Parathyroid adenoma (tissue), 2 donors: ENCODE measurements around the gene RND3.

Source experiments
- H2AFZ ChIP-seq: fragments of 300-600 bp; sonication (generic); one replicate; pipeline ENCODE4 v1.7.0; 2017; ENCODE audit warnings: antibody characterized with exemption, mild to moderate bottlenecking
- H3K27ac ChIP-seq: fragments of 300-600 bp; sonication (generic); one replicate; pipeline ENCODE4 v1.7.0; 2017
- H3K27me3 ChIP-seq: fragments of 300-600 bp; sonication (generic); one replicate; pipeline ENCODE4 v1.7.0; 2017; ENCODE audit warnings: low read length; ENCODE audit not compliant: control insufficient read depth, insufficient read depth
- H3K36me3 ChIP-seq: fragments of 300-600 bp; sonication (generic); one replicate; pipeline ENCODE4 v1.7.0; 2017; ENCODE audit warnings: low read length; ENCODE audit not compliant: control insufficient read depth, insufficient read depth
- H3K4me1 ChIP-seq: fragments of 300-600 bp; sonication (generic); one replicate; pipeline ENCODE4 v1.7.0; 2017; ENCODE audit warnings: control low read depth
- H3K4me2 ChIP-seq: fragments of 300-600 bp; sonication (generic); one replicate; pipeline ENCODE4 v1.7.0; 2017; ENCODE audit warnings: low read length
- H3K4me3 ChIP-seq: fragments of 300-600 bp; sonication (generic); one replicate; pipeline ENCODE4 v1.7.0; 2017; ENCODE audit warnings: low read depth, low read length
- H3K79me2 ChIP-seq: fragments of 300-600 bp; sonication (generic); one replicate; pipeline ENCODE4 v1.7.0; 2017; ENCODE audit warnings: control low read depth
- H3K9ac ChIP-seq: fragments of 300-600 bp; sonication (generic); one replicate; pipeline ENCODE4 v1.7.0; 2017; ENCODE audit warnings: mild to moderate bottlenecking
- H3K9me3 ChIP-seq: fragments of 300-600 bp; sonication (generic); one replicate; pipeline ENCODE4 v1.7.0; 2017; ENCODE audit warnings: low read length; ENCODE audit not compliant: control insufficient read depth
- TF ChIP-seq, protein P1 (sequence below): fragments of 300-600 bp; sonication (generic); IDR thresholded peaks from one replicate; pipeline ENCODE4 v1.7.0; 2017; ENCODE audit warnings: antibody characterized with exemption, mild to moderate bottlenecking
- donor health status: primary hyperparathyroidism.

Gene RND3

DNA sequence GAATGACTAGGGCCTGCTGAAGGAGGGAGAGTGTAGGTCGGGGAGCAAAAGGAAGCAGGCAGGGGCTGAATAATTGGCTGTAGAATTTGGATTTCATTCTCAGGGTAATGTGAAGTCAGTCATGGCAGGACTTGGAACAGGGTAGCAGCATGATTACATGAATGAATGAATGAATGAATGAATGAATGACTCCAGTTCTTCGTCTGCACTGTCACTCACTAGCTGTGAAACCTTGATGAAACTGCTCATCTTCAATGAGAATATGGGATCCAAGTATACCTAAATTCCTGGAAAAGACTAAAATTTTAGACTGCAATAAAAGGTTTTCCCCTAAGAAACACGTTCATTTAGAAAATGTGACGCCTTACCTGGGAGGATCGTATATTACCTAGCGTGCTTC, 3.0 kb upstream of the RND3 start:
- H3K27me3 ChIP-seq = no peaks in the 10 kb centered on the region
- H3K79me2 ChIP-seq = no peaks in the 10 kb centered on the region
- TF ChIP-seq, protein P1, sequence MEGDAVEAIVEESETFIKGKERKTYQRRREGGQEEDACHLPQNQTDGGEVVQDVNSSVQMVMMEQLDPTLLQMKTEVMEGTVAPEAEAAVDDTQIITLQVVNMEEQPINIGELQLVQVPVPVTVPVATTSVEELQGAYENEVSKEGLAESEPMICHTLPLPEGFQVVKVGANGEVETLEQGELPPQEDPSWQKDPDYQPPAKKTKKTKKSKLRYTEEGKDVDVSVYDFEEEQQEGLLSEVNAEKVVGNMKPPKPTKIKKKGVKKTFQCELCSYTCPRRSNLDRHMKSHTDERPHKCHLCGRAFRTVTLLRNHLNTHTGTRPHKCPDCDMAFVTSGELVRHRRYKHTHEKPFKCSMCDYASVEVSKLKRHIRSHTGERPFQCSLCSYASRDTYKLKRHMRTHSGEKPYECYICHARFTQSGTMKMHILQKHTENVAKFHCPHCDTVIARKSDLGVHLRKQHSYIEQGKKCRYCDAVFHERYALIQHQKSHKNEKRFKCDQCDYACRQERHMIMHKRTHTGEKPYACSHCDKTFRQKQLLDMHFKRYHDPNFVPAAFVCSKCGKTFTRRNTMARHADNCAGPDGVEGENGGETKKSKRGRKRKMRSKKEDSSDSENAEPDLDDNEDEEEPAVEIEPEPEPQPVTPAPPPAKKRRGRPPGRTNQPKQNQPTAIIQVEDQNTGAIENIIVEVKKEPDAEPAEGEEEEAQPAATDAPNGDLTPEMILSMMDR = no peak
- H3K4me1 ChIP-seq = no peaks in the 10 kb centered on the region
- H3K4me3 ChIP-seq = no peak overlapping the region
- no peak overlapping the region for H3K9ac ChIP-seq
- H3K36me3 ChIP-seq = no peaks in the 10 kb centered on the region
- no peak overlapping the region for H3K4me2 ChIP-seq
- no peak overlapping the region for H2AFZ ChIP-seq
- H3K9me3 ChIP-seq = no peaks in the 10 kb centered on the region
- no peak overlapping the region for H3K27ac ChIP-seq

DNA sequence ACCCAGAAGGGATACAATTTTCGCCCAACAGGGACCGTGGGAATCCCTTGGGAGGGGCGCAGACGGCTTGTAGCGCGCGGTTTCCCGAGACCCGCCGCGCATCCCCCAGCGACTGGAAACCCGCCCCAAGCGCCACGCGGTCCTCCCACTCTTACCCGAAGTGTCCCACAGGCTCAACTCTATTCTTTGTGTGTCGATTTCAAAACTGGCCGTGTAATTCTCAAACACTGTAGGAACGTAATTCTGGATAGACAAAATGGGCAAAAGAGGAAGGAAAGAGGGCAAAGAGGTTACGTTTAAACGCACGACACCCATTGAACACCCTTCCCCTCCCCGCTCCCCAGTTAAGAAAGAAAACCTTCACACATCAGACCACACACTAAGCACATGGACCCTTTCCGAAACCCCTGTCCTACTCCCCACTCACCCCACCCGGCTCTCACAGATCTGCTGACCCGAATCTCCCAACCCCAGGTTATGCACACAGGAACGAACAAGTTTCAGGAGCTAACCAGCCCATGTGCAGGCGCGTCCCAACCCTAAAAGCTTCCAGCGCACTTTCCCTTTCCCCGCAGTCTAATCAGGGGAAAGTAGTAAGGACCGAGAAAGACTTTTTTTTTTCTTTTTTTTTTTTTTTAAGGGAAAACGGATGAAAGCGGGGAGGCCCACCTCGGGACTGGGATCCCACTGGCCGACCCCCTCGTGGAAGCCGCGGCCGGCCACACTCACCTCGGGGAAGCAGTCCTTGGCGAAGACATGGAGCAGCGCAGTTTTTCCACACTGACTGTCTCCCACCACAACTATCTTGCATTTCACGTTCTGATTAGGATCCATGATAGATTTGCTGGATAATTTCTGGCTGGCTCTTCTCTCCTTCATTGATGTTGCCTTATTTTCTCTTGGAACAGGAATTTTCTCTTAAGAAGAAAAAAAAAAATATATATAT, 655 bp downstream of the RND3 start:
- H2AFZ ChIP-seq = peak overlapping the region; percentile 87
- no peaks in the 10 kb centered on the region for H3K36me3 ChIP-seq
- TF ChIP-seq, protein P1 = no peak
- no peaks in the 10 kb centered on the region for H3K4me1 ChIP-seq
- H3K27ac ChIP-seq = peak overlapping the region; percentile 16
- peak overlapping the region; percentile 70 for H3K4me3 ChIP-seq
- H3K9ac ChIP-seq = no peak overlapping the region
- H3K79me2 ChIP-seq = no peaks in the 10 kb centered on the region
- H3K9me3 ChIP-seq = no peaks in the 10 kb centered on the region
- no peaks in the 10 kb centered on the region for H3K27me3 ChIP-seq
- H3K4me2 ChIP-seq = peak overlapping the region; percentile 90

DNA sequence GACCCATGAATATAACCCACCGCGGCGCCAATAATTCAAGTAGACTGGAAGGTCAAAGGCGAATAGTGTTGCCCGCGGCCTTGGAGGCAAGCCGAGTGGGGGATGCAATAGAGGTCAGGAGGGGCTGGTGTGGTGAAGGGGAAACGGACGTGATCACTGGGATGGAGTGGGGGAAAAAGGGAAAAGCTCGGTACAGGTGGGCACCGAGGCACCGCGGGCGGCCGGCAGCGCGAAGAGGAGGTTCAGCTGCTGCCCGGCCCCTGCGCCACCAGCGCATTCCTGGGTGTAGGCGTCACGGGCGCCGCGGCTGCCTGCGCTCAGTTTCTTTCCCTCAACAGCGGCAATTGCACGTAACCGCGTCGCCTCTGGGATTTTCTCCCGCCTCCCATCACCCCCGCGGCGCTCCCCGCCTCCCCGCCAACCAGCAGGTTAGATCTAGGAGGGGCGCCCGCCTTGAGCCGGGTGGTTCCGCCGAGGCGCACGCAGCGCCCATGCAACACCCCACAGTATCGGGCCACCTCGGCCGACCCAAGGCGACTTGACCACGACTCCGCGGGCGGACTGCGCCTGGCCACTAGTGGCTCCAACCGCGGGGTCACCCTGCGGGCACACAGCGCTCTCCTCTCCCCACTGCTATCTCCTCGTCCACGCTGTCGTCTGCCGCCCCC, 1.5 kb downstream of the RND3 start:
- H3K36me3 ChIP-seq = no peaks in the 10 kb centered on the region
- H3K4me1 ChIP-seq = no peaks in the 10 kb centered on the region
- H3K4me3 ChIP-seq = peak overlapping the region; percentile 70
- no peak overlapping the region for H3K9ac ChIP-seq
- no peaks in the 10 kb centered on the region for H3K9me3 ChIP-seq
- TF ChIP-seq, protein P1 = no peak
- H2AFZ ChIP-seq = peak overlapping the region; percentile 87
- peak overlapping the region; percentile 40 for H3K27ac ChIP-seq
- no peaks in the 10 kb centered on the region for H3K79me2 ChIP-seq
- H3K4me2 ChIP-seq = peak overlapping the region; percentile 90
- no peaks in the 10 kb centered on the region for H3K27me3 ChIP-seq

DNA sequence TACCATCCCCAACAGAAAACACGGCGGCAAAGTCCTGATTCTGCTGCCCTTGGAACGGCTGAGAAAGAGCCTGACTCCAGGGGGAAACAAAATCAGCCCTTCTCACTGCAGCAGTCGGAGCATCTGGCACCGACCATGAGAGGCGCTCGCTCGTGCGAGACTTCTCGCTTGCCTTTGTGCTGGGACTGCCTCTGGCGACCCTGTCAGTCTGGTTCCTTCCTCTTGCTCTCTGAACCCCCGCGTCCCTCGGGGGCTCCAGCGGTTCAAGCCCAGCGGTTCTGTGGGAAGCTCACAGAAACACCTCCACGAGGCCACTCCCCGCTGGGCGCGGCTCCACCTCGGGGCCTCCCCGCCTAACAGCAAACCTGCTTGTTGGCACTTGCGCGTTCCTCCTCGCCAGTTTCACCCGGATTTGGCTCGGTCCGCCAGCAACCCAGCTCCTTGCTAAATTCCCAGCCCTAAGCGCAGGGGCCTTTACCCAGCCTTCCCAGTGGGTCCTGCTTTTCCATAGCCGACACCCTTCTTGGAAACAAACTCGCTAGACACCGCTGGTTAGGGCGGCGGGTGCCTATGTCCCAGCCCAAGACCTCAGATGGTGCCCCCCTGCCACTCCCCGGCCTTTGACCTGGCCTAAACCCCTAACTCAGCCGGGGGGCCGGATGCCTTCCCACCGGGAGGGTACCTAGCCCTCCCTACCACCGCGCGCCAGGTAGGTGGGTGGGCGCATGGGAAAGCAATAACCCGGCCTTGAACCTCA, 2.2 kb downstream of the RND3 start:
- no peaks in the 10 kb centered on the region for H3K4me1 ChIP-seq
- H3K9me3 ChIP-seq = no peaks in the 10 kb centered on the region
- peak overlapping the region; percentile 70 for H3K4me3 ChIP-seq
- H3K4me2 ChIP-seq = peak overlapping the region; percentile 90
- H3K9ac ChIP-seq = no peak overlapping the region
- H3K27me3 ChIP-seq = no peaks in the 10 kb centered on the region
- H3K27ac ChIP-seq = peak overlapping the region; percentile 40
- H3K36me3 ChIP-seq = no peaks in the 10 kb centered on the region
- H3K79me2 ChIP-seq = no peaks in the 10 kb centered on the region
- TF ChIP-seq, protein P1 = no peak
- peak overlapping the region; percentile 87 for H2AFZ ChIP-seq
